WERI-Rb-1 (cell line): ENCODE data around the gene GPLD1.

Source experiments
- DNase-seq: peaks from one replicate; pipeline ENCODE4 v3.0.0-alpha.2; 2020
- H3K27ac ChIP-seq: fragments of 250-450 bp; sonication (Bioruptor Pico); 2 replicates; pipeline ENCODE4 v1.5.1; 2020; ENCODE audit warnings: mild to moderate bottlenecking, moderate library complexity
- H3K27me3 ChIP-seq: fragments of 250-450 bp; sonication (Bioruptor Pico); 2 replicates; pipeline ENCODE4 v1.5.1; 2021; ENCODE audit warnings: mild to moderate bottlenecking, low read depth, moderate library complexity; ENCODE audit not compliant: insufficient read depth, severe bottlenecking
- H3K36me3 ChIP-seq: fragments of 250-450 bp; sonication (Bioruptor Pico); 2 replicates; pipeline ENCODE4 v1.5.1; 2020; ENCODE audit warnings: mild to moderate bottlenecking, moderate library complexity
- H3K4me3 ChIP-seq: 2 replicates; pipeline ENCODE4 v1.5.1; 2011; ENCODE audit warnings: low read depth, mild to moderate bottlenecking, control low read depth, low read length
- H3K9me3 ChIP-seq: fragments of 250-450 bp; sonication (Bioruptor Pico); 2 replicates; pipeline ENCODE4 v1.5.1; 2021; ENCODE audit warnings: mild to moderate bottlenecking, moderate library complexity; ENCODE audit not compliant: severe bottlenecking
- CTCF ChIP-seq: IDR thresholded peaks from 2 replicates; pipeline ENCODE4 v1.5.1; 2011; ENCODE audit warnings: low read depth, mild to moderate bottlenecking, control low read depth, inconsistent platforms, low read length

The GPLD1 gene

GRCh38 chr6:24497254-24497970 lies 8.0 kb upstream of the GPLD1 start:
- no peak overlapping the region for H3K27ac ChIP-seq
- no peaks in the 10 kb centered on the region for H3K27me3 ChIP-seq
- TF ChIP-seq CTCF, result no peak
- no peak for DNase-seq
- H3K36me3 ChIP-seq, result peaks cover 10% of the 10 kb centered on the region; the same call in 1 of the 2 replicates
- no peak overlapping the region for H3K4me3 ChIP-seq
- peaks cover 3% of the 10 kb centered on the region for H3K9me3 ChIP-seq

GRCh38 chr6:24494821-24495795 lies 5.7 kb upstream of the GPLD1 start, which contains the start of gene ALDH5A1:
TSS of gene ALDH5A1 (plus strand) at chr6:24494969. CDS start at chr6:24494997, 28 bp downstream.
- H3K27me3 ChIP-seq, result no peaks in the 10 kb centered on the region
- H3K27ac ChIP-seq, result peak within 1 kb of the TSS; percentile 64
- DNase-seq, result peak; percentile 91
- H3K9me3 ChIP-seq, result peaks cover 3% of the 10 kb centered on the region
- peak; percentile 80 for TF ChIP-seq CTCF
- peak within 1 kb of the TSS; percentile 84 for H3K4me3 ChIP-seq
- H3K36me3 ChIP-seq, result peaks cover 10% of the 10 kb centered on the region; the same call in 1 of the 2 replicates

GRCh38 chr6:24493945-24494820 lies 4.8 kb upstream of the GPLD1 start:
- Histone ChIP-seq H3K4me3 (peak overlapping the region; percentile 84), H3K27ac (peak overlapping the region; percentile 64), H3K36me3 (peaks cover 10% of the 10 kb centered on the region; the same call in 1 of the 2 replicates), H3K9me3 (peaks cover 3% of the 10 kb centered on the region), H3K27me3 (no peaks in the 10 kb centered on the region)
- TF ChIP-seq CTCF, result no peak
- no peak for DNase-seq

GRCh38 chr6:24492475-24492874 lies 3.1 kb upstream of the GPLD1 start:
- Histone ChIP-seq H3K4me3 (no peak overlapping the region), H3K27me3 (no peaks in the 10 kb centered on the region), H3K36me3 (peaks cover 10% of the 10 kb centered on the region; the same call in 1 of the 2 replicates), H3K9me3 (peaks cover 3% of the 10 kb centered on the region), H3K27ac (no peak overlapping the region)
- peak; percentile 45; the same call in 1 of the 2 replicates for TF ChIP-seq CTCF
- peak; percentile 36 for DNase-seq

GRCh38 chr6:24490948-24491347 lies 1.6 kb upstream of the GPLD1 start:
- H3K27me3 ChIP-seq, result no peaks in the 10 kb centered on the region
- H3K27ac ChIP-seq, result no peak overlapping the region
- DNase-seq, result no peak
- 0 out of 2 replicates have a peak, but pooled peaks cover under 1% of the 10 kb centered on the region for H3K36me3 ChIP-seq
- H3K9me3 ChIP-seq, result no peaks in the 10 kb centered on the region
- no peak for TF ChIP-seq CTCF
- H3K4me3 ChIP-seq, result no peak overlapping the region
